GM10266 (cell line): Measurements from ENCODE around the gene NES.

Experiments used
- DNase-seq: peaks from one replicate; pipeline ENCODE4 v3.0.0; 2012; ENCODE audit errors: extremely low spot score
- CTCF ChIP-seq: IDR thresholded peaks from 2 replicates; pipeline ENCODE4 v1.5.1; 2012; ENCODE audit warnings: mild to moderate bottlenecking, low read depth; ENCODE audit not compliant: control insufficient read depth, insufficient read depth; ENCODE audit errors: missing control alignments

NES gene

DNA sequence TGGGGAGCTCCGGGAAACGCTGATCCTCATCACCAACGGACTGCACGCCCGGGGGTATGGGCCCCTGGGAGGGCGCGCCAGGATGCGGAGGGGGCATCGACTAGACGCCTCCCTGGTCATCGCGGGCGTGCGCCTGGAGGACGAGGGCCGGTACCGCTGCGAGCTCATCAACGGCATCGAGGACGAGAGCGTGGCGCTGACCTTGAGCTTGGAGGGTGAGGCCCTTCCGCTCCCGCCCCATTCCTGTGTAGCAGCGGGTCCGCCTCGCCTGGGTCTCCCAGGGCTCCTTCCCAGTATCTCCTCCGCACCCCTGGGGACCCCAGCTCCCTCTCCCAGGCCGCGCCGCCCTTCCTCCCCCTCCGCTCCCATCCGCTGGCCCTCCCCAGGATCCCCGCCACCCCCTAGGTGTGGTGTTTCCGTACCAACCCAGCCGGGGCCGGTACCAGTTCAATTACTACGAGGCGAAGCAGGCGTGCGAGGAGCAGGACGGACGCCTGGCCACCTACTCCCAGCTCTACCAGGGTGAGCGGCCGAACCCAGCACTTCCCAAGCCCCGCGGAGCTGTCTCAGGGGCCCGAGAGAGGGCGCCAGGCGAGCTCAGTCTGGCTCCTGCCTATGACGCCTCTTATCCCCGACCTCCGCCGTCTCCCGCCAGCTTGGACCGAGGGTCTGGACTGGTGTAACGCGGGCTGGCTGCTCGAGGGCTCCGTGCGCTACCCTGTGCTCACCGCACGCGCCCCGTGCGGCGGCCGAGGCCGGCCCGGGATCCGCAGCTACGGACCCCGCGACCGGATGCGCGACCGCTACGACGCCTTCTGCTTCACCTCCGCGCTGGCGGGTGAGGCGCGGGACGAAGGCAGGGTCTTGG, 53.0 kb downstream of the NES start:
- no peak for DNase-seq
- peak; percentile 50 for TF ChIP-seq CTCF

DNA sequence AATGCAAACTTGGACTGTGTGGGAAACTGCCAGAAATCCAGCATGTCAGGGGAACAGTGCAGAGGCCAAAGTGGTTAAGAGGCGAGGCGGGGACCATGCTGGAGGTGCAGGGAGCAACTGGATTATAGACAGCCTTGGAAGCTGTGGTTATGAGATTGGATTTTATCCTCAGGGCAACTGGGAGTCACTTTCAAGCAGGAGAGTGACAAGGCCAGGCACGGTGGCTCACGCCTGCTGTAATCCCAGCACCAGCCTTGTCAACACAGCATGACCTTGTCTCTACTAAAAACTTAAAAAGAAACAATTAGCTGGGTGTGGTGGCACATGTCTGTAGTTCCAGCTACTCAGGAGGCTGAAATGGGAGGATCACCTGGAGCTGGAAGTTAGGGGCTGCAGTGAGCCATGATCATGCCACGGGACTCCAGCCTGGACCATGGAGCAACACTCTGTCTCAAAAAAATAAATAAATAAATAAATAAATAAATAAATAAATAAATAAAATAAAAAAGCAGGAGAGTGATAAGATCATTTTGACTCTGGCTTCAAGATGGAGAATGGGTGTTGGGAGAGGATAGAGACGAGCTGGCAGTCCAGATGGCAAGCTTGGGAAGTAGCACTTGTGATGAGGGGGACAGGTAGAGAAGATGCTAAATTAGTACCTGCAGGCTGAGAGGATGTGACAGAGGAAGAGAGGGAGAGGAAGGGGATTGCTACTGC, 54.5 kb downstream of the NES start:
- no peak for DNase-seq
- no peak for TF ChIP-seq CTCF

GRCh38 chr1:156619582-156619955, 57.6 kb downstream of the NES start:
- TF ChIP-seq CTCF: no peak
- DNase-seq: no peak

DNA sequence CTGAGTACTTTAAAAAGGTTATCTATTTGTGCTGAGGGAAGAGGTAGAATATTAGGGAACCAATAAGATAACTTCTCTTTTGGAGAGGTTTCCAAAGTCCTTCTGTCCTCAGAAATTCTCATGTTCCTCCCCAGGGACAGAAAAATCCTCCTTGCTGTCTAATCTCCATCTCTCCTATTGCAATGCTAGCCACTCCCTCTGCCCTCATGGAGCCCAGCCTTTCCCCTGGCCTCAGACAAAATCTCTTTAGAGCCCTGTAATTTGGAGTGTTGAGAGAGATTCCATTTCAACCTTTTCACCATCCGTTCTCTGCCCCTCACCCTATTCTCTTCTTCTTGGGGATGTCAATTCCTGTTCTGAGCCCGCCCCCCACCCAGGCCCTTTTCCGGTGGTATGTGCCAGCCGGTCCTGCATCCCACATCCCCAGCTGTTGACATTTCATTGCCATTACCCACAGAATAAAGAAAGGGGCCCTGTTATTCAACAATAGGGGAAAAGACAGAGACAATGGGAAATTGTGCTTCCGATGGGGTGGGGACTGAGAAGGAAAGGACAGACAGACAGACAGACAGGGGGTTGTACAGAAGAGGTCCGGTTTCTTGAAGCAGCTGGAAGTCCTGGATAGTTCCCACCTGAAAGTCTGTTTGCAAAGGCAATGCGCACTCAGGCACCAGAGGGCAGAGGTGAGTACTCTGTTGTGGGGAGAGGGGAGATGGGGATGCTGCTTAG, 58.2 kb downstream of the NES start, which contains the start of gene HAPLN2:
TSS of gene HAPLN2 (plus strand) at position 563 of the 729 bp plus-strand sequence. CDS start 4,076 bp downstream, outside the sequence.
- DNase-seq: no peak
- peak; percentile 52 for TF ChIP-seq CTCF
